B cell (primary cell): Measurements from ENCODE around the gene NUBPL. TPM values are rescaled to one million over a fixed set of nuclear protein-coding genes. Genes with fewer than 3 reads are reported as not detected.

ENCODE experiments used
- ATAC-seq: fragments of 200-7000 bp; cut with Tn5 transposase; one replicate; pipeline ENCODE4 v1.10.0; 2021; ENCODE audit warnings: low read depth, mild to moderate bottlenecking, moderate number of reproducible peaks, moderate library complexity
- CTCF ChIA-PET: fragments of 350-600 bp; sonication (Branson Sonifier 250); formaldehyde crosslinking; loops from one replicate; lab custom pipeline; 2021; ENCODE audit warnings: antibody characterized with exemption, inconsistent platforms; lab: Charles Lee
- POLR2A ChIA-PET: fragments of 350-600 bp; sonication (Branson Sonifier 250); formaldehyde crosslinking; loops from one replicate; lab custom pipeline; 2021; ENCODE audit warnings: antibody characterized with exemption; lab: Charles Lee
- DNase-seq: peaks from one replicate; pipeline ENCODE4 v3.0.0; 2013
- H2AFZ ChIP-seq: 2 replicates; pipeline ENCODE4 v1.6.1; 2012; ENCODE audit warnings: mild to moderate bottlenecking, low read depth, low read length; ENCODE audit not compliant: insufficient read depth, poor library complexity, severe bottlenecking
- H3K27ac ChIP-seq, 2 donors: 1 replicate in 1 of 2; 2 replicates in 1 of 2; pipeline ENCODE4 v1.5.1; 2012 to 2013; ENCODE audit warnings: low read length in 2 of 2, mild to moderate bottlenecking in 2 of 2, moderate library complexity in 1 of 2
- H3K27me3 ChIP-seq, 4 experiments: fragments of 200-600 bp in 1 of 4; sonication (generic) in 1 of 4; replicated peaks in 1 of 4; 1 replicate in 2 of 4; 2 replicates in 2 of 4; pipeline versions ENCODE4 v1.6.1 to v1.7.0; 2013 to 2016; ENCODE audit warnings: low read length in 3 of 4, mild to moderate bottlenecking in 2 of 4, mixed read lengths in 1 of 4, moderate library complexity in 1 of 4; ENCODE audit not compliant: insufficient read depth in 4 of 4, control insufficient read depth in 3 of 4; ENCODE audit errors: control extremely low read depth in 1 of 4
- H3K36me3 ChIP-seq, 2 experiments: replicated peaks in 1 of 2; 1 replicate in 1 of 2; 2 replicates in 1 of 2; pipeline versions ENCODE4 v1.6.1 to v1.7.1; 2013; ENCODE audit warnings: low read length in 1 of 2; ENCODE audit not compliant: insufficient read depth in 2 of 2, control insufficient read depth in 1 of 2; ENCODE audit errors: control extremely low read depth in 1 of 2, extremely low read depth in 1 of 2
- H3K4me1 ChIP-seq, 2 donors: fragments of 200-600 bp in 1 of 2; sonication (generic) in 1 of 2; 1 replicate in 1 of 2; 2 replicates in 1 of 2; pipeline versions ENCODE4 v1.5.1 to v1.6.1; 2013 to 2017; ENCODE audit warnings: low read length in 2 of 2; ENCODE audit not compliant: control insufficient read depth in 2 of 2, insufficient read depth in 2 of 2
- H3K4me2 ChIP-seq: replicated peaks from 2 replicates; pipeline ENCODE3; 2012; ENCODE audit warnings: mild to moderate bottlenecking, low read depth, low read length; ENCODE audit not compliant: poor library complexity, severe bottlenecking
- H3K4me3 ChIP-seq, 5 experiments: fragments of 200-600 bp in 1 of 5; sonication (generic) in 1 of 5; 1 replicate in 3 of 5; 2 replicates in 2 of 5; pipeline versions ENCODE4 v1.5.1 to v1.7.0; 2011 to 2016; ENCODE audit warnings: low read length in 4 of 5, mild to moderate bottlenecking in 4 of 5, low read depth in 2 of 5, control low read depth in 1 of 5, moderate library complexity in 1 of 5; ENCODE audit not compliant: insufficient read depth in 1 of 5; ENCODE audit errors: control extremely low read depth in 1 of 5, extremely low read depth in 1 of 5
- H3K79me2 ChIP-seq: fragments of 200-600 bp; sonication (generic); one replicate; pipeline ENCODE4 v1.6.0; 2016; ENCODE audit warnings: low read length; ENCODE audit not compliant: control insufficient read depth, insufficient read depth
- H3K9ac ChIP-seq: fragments of 200-600 bp; sonication (generic); 2 replicates; pipeline ENCODE4 v1.6.1; 2017; ENCODE audit warnings: mild to moderate bottlenecking, low read length, moderate library complexity
- H3K9me3 ChIP-seq, 3 donors: one replicate each; pipeline versions ENCODE4 v1.6.1 to v1.7.1; 2013; ENCODE audit warnings: low read length in 2 of 3; ENCODE audit not compliant: control insufficient read depth in 2 of 3, insufficient read depth in 1 of 3; ENCODE audit errors: control extremely low read depth in 1 of 3
- H4K20me1 ChIP-seq: 2 replicates; pipeline ENCODE4 v1.6.0; 2012; ENCODE audit warnings: mild to moderate bottlenecking, low read length; ENCODE audit not compliant: insufficient read depth, control insufficient read depth, poor library complexity, severe bottlenecking
- H3K27ac Mint-ChIP-seq: one replicate; pipeline ENCODE4 v1.8.0; 2021; ENCODE audit warnings: mixed read lengths
- H3K27me3 Mint-ChIP-seq: one replicate; pipeline ENCODE4 v1.8.0; 2021; ENCODE audit warnings: mixed read lengths
- H3K4me1 Mint-ChIP-seq: one replicate; pipeline ENCODE4 v1.8.0; 2021; ENCODE audit warnings: mixed read lengths
- H3K4me3 Mint-ChIP-seq: one replicate; pipeline ENCODE4 v1.8.0; 2021; ENCODE audit warnings: mixed read lengths
- H3K9me3 Mint-ChIP-seq: one replicate; pipeline ENCODE4 v1.8.0; 2022; ENCODE audit warnings: mixed read lengths; ENCODE audit not compliant: insufficient read depth
- EZH2 ChIP-seq: IDR thresholded peaks from 2 replicates; pipeline ENCODE4 v1.6.1; 2012; ENCODE audit warnings: borderline replicate concordance, low read depth, mild to moderate bottlenecking, moderate library complexity, low read length; ENCODE audit not compliant: insufficient read depth, poor library complexity, severe bottlenecking
- WGBS: methylation state at CpG from one replicate; pipeline ENCODE4 v1.1.5; 2013; ENCODE audit warnings: missing lambda C conversion rate; ENCODE audit not compliant: insufficient coverage; 5-methylcytosine and 5-hydroxymethylcytosine counted together
- intact Hi-C: fragments of 100-400 bp; cut with micrococcal nuclease; formaldehyde crosslinking; loops from one replicate; pipeline ENCODE4 v1.10.0; 2022
- polyA plus RNA-seq: library from polyadenylated mRNA; depleted of rRNA; stranded (reverse); fragments of >200 nt; gene quantifications from 2 replicates; pipeline ENCODE4 v1.2.3, GENCODE V29; 2012
- total RNA-seq, 2 donors: library from RNA; stranded (reverse); fragments of 120-200 nt in 1 of 2; gene quantifications; 1 replicate in 1 of 2; 2 replicates in 1 of 2; pipeline versions ENCODE4 v1.2.3 to v1.2.4, GENCODE V29; 2013 to 2022
- TF ChIP-seq, protein P1 (sequence below): fragments of 200-600 bp; IDR thresholded peaks from one replicate; pipeline ENCODE4 v1.8.0; 2022; ENCODE audit warnings: antibody characterized with exemption, mild to moderate bottlenecking

The NUBPL gene
- total and polyA plus RNA-seq, 2 donors (not counting 1 experiment from before 2014, with no cell fraction given) = 1.9 to 14.2 TPM

- Mint-ChIP-seq H3K4me3 (no peak overlapping the region), H3K27me3 (no peaks in the 10 kb centered on the region), H3K27ac (no peak overlapping the region), H3K4me1 (peaks cover under 1% of the 10 kb centered on the region), H3K9me3 (no peaks in the 10 kb centered on the region)
- no peak for TF ChIP-seq EZH2
- TF ChIP-seq, protein P1, sequence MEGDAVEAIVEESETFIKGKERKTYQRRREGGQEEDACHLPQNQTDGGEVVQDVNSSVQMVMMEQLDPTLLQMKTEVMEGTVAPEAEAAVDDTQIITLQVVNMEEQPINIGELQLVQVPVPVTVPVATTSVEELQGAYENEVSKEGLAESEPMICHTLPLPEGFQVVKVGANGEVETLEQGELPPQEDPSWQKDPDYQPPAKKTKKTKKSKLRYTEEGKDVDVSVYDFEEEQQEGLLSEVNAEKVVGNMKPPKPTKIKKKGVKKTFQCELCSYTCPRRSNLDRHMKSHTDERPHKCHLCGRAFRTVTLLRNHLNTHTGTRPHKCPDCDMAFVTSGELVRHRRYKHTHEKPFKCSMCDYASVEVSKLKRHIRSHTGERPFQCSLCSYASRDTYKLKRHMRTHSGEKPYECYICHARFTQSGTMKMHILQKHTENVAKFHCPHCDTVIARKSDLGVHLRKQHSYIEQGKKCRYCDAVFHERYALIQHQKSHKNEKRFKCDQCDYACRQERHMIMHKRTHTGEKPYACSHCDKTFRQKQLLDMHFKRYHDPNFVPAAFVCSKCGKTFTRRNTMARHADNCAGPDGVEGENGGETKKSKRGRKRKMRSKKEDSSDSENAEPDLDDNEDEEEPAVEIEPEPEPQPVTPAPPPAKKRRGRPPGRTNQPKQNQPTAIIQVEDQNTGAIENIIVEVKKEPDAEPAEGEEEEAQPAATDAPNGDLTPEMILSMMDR = no peak
- Histone ChIP-seq H3K27me3 (no peaks in the 10 kb centered on the region), H3K9me3 (no peaks in the 10 kb centered on the region), H3K36me3 (peaks cover 0 to 12% of the 10 kb centered on the region in 2 experiments), H3K27ac (no peak overlapping the region), H4K20me1 (no peaks in the 10 kb centered on the region), H3K9ac (no peak overlapping the region), H3K4me2 (no peak overlapping the region), H2AFZ (no peak overlapping the region), H3K79me2 (no peaks in the 10 kb centered on the region), H3K4me1 (no peaks in the 10 kb centered on the region), H3K4me3 (no peak overlapping the region)
- DNase-seq (no peak), ATAC-seq (no peak)
- POLR2A ChIA-PET = no interaction called here
- CTCF ChIA-PET = no interaction called here
- WGBS = no CpG with 5 or more reads among the region's 2 CpGs
- intact Hi-C loops = no loop called here
Observed at GRCh38 chr14:31572955-31573354, 11.8 kb downstream of the NUBPL start.

- H3K4me1 Mint-ChIP-seq = no peaks in the 10 kb centered on the region
- H3K27ac ChIP-seq = no peak overlapping the region
Observed at GRCh38 chr14:31576949-31577348, 15.7 kb downstream of the NUBPL start.

More at GRCh38 chr14:31576949-31577348, 15.7 kb downstream of the NUBPL start:
- Histone ChIP-seq H4K20me1 (no peaks in the 10 kb centered on the region), H3K79me2 (no peaks in the 10 kb centered on the region), H3K27me3 (no peaks in the 10 kb centered on the region), H3K9ac (no peak overlapping the region), H3K36me3 (peaks cover 0 to 9% of the 10 kb centered on the region in 2 experiments), H3K4me2 (no peak overlapping the region), H3K4me1 (no peaks in the 10 kb centered on the region), H2AFZ (no peak overlapping the region), H3K4me3 (no peak overlapping the region), H3K9me3 (no peaks in the 10 kb centered on the region)
- Mint-ChIP-seq H3K4me3 (no peak overlapping the region), H3K9me3 (no peaks in the 10 kb centered on the region), H3K27me3 (no peaks in the 10 kb centered on the region), H3K27ac (no peak overlapping the region)
- intact Hi-C loops = no loop called here
- WGBS = no CpG with 5 or more reads among the region's 1 CpG
- POLR2A ChIA-PET = no interaction called here
- no peak for ATAC-seq
- CTCF ChIA-PET = no interaction called here
- DNase-seq = no peak
- no peak for TF ChIP-seq EZH2
- TF ChIP-seq, protein P1 = no peak
